A673 (cell line): ENCODE results near the gene TMEFF2.

Source experiments
- CTCF ChIP-seq: fragments of 300-800, 200-600 bp; sonication (generic); conservative IDR thresholded peaks from 2 replicates; pipeline ENCODE4 v1.5.1; 2017; ENCODE audit warnings: low read depth, mild to moderate bottlenecking, antibody characterized with exemption, low read length, moderate library complexity, mixed read lengths
- EZH2 ChIP-seq: fragments of 200-600 bp; sonication (generic); IDR thresholded peaks from 2 replicates; pipeline ENCODE4 v1.6.1; 2017; ENCODE audit warnings: borderline replicate concordance, low read depth, mild to moderate bottlenecking, mixed read lengths, antibody characterized with exemption, low read length; ENCODE audit not compliant: poor library complexity, severe bottlenecking

GRCh38 chr2:191932286-191932685 is 262.4 kb downstream of the TMEFF2 start:
- TF ChIP-seq CTCF (no peak), EZH2 (no peak)
